H1 (cell line): Measurements from ENCODE around the gene GRIK4. TPM values are rescaled to one million over a fixed set of nuclear protein-coding genes. Genes with fewer than 3 reads are reported as not detected.

Experiments
- CHD7 ChIP-seq: fragments of 300-600 bp; sonication (generic); IDR thresholded peaks from 2 replicates; pipeline ENCODE4 v1.7.1; 2012; ENCODE audit warnings: low read length, moderate library complexity, mild to moderate bottlenecking, inconsistent platforms; ENCODE audit not compliant: insufficient replicate concordance
- polyA plus RNA-seq, 7 experiments: library from polyadenylated mRNA; depleted of rRNA in 3 of 7; stranded (reverse) in 5 of 7; unstranded in 2 of 7; fragments of >200 nt in 5 of 7; fragments of 200-250 nt in 2 of 7; gene quantifications; 1 replicate in 5 of 7; 2 replicates in 1 of 7; 4 replicates in 1 of 7; pipeline versions ENCODE4 v1.2.1 to v1.2.3, GENCODE V29; 2011 to 2013; ENCODE audit warnings: missing spikeins in 2 of 7, mixed read lengths in 2 of 7
- total RNA-seq: library from RNA; stranded (reverse); fragmentation: NEBNext Ultra II Directional; extraction: Animal tissue kit (Norgen Biotek cat#: 25700); gene quantifications from 2 replicates; pipeline ENCODE4 v1.2.1, GENCODE V29; 2021

The GRIK4 gene
- total and polyA plus RNA-seq, 2 of the 8 experiments (the other 6 are each of a cell fraction or from before 2014, with no cell fraction given), result 1.2 to 2.9 TPM

- TF ChIP-seq CHD7, result no peak
These were observed 201.3 kb downstream of the GRIK4 start (continued) for GRCh38 chr11:120712881-120713280.
